A673 (cell line): ENCODE measurements around the gene TERT.

Source experiments
- CTCF ChIP-seq: fragments of 300-800, 200-600 bp; sonication (generic); conservative IDR thresholded peaks from 2 replicates; pipeline ENCODE4 v1.5.1; 2017; ENCODE audit warnings: low read depth, mild to moderate bottlenecking, antibody characterized with exemption, low read length, moderate library complexity, mixed read lengths
- EZH2 ChIP-seq: fragments of 200-600 bp; sonication (generic); IDR thresholded peaks from 2 replicates; pipeline ENCODE4 v1.6.1; 2017; ENCODE audit warnings: borderline replicate concordance, low read depth, mild to moderate bottlenecking, mixed read lengths, antibody characterized with exemption, low read length; ENCODE audit not compliant: poor library complexity, severe bottlenecking

DNA sequence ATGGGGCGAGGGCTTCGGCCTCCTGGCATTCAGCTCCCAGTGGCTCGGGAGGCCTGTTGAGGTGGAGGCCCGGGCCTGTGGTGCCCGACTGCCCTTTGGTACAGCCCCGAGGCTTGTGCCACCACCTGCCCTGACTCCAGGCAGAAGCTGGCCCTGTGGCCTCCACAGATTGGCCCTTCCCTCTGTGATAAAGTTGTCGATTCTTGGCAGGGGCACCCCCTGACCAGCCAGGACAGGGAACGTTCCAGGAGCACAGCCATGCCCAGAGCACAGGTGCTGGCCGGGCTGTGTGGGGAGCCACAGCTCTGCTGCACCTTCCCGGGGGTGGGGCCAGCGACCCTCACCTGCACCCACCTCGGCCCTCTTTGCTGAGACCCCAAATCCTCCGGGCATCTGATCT, 37.0 kb downstream of the TERT start:
- TF ChIP-seq CTCF (no peak), EZH2 (no peak)
